ENCODE measurements around the gene TNIP1.

The TNIP1 gene

GRCh38 chr5:151018846-151019245, 62.0 kb downstream of the TNIP1 start:
- DNase-seq, result no peak

GRCh38 chr5:151017897-151018296, 62.9 kb downstream of the TNIP1 start:
- no peak for DNase-seq

GRCh38 chr5:151016700-151017099, 64.1 kb downstream of the TNIP1 start:
- DNase-seq, result no peak

- no peak for DNase-seq
Observed at GRCh38 chr5:151015974-151016587, 64.8 kb downstream of the TNIP1 start.

- DNase-seq, result no peak
Observed at GRCh38 chr5:151014680-151015343, 66.0 kb downstream of the TNIP1 start.

GRCh38 chr5:151012862-151013261, 68.0 kb downstream of the TNIP1 start:
- DNase-seq, result no peak

- no peak for DNase-seq
Observed at GRCh38 chr5:151008906-151009305, 71.9 kb downstream of the TNIP1 start.

GRCh38 chr5:151008210-151008491, 72.7 kb downstream of the TNIP1 start:
- DNase-seq, result no peak

GRCh38 chr5:151007430-151008209, 73.2 kb downstream of the TNIP1 start:
- no peak for DNase-seq

- DNase-seq, result no peak
Observed at GRCh38 chr5:151006704-151007334, 74.0 kb downstream of the TNIP1 start.

- DNase-seq, result peak; percentile 62
Observed at GRCh38 chr5:151005950-151006576, 74.8 kb downstream of the TNIP1 start.

GRCh38 chr5:151005187-151005949, 75.5 kb downstream of the TNIP1 start:
- no peak for DNase-seq

- no peak for DNase-seq
Observed at GRCh38 chr5:151004499-151004898, 76.3 kb downstream of the TNIP1 start.

GRCh38 chr5:151003503-151003860, 77.4 kb downstream of the TNIP1 start:
- DNase-seq, result no peak

GRCh38 chr5:151002681-151003502, 77.9 kb downstream of the TNIP1 start:
- DNase-seq, result no peak

- no peak for DNase-seq
Observed at GRCh38 chr5:151002250-151002649, 78.6 kb downstream of the TNIP1 start.

- no peak for DNase-seq
Observed at GRCh38 chr5:151001436-151001835, 79.4 kb downstream of the TNIP1 start.

- DNase-seq, result no peak
Observed at GRCh38 chr5:150999704-151000442, 81.0 kb downstream of the TNIP1 start.

- no peak for DNase-seq
Observed at GRCh38 chr5:150993826-150994412, 86.9 kb downstream of the TNIP1 start.

- DNase-seq, result no peak
Observed at GRCh38 chr5:150993422-150993821, 87.4 kb downstream of the TNIP1 start.

GRCh38 chr5:150992705-150993104, 88.1 kb downstream of the TNIP1 start:
- no peak for DNase-seq

Data from T1000 (cell line).